Kidney epithelial cell (primary cell): ENCODE data around the gene TRIM8. TPM values are rescaled to one million over a fixed set of nuclear protein-coding genes. Genes with fewer than 3 reads are reported as not detected.

Experiments used
- DNase-seq: peaks from one replicate; pipeline ENCODE4 v3.0.0-alpha.2; 2010; ENCODE audit warnings: low read depth
- H3K27me3 ChIP-seq: 2 replicates; pipeline ENCODE4 v1.6.0; 2011; ENCODE audit warnings: low read length; ENCODE audit not compliant: control insufficient read depth, insufficient read depth
- H3K36me3 ChIP-seq: 2 replicates; pipeline ENCODE4 v1.5.1; 2011; ENCODE audit warnings: low read length; ENCODE audit not compliant: control insufficient read depth, insufficient read depth
- H3K4me3 ChIP-seq: 2 replicates; pipeline ENCODE4 v1.5.1; 2011; ENCODE audit warnings: low read depth, mild to moderate bottlenecking, control low read depth, low read length
- CTCF ChIP-seq: IDR thresholded peaks from 2 replicates; pipeline ENCODE4 v1.5.1; 2011; ENCODE audit warnings: mild to moderate bottlenecking, moderate library complexity, low read length, control low read depth, inconsistent platforms; ENCODE audit not compliant: insufficient read depth, poor library complexity, severe bottlenecking
- total RNA-seq: library from RNA; depleted of rRNA; stranded (reverse); fragments of >200 nt; gene quantifications from 2 replicates; pipeline ENCODE4 v1.2.3, GENCODE V29; 2015

The TRIM8 gene
- total RNA-seq, 1 donor from 2014 or later = 393 TPM

DNA sequence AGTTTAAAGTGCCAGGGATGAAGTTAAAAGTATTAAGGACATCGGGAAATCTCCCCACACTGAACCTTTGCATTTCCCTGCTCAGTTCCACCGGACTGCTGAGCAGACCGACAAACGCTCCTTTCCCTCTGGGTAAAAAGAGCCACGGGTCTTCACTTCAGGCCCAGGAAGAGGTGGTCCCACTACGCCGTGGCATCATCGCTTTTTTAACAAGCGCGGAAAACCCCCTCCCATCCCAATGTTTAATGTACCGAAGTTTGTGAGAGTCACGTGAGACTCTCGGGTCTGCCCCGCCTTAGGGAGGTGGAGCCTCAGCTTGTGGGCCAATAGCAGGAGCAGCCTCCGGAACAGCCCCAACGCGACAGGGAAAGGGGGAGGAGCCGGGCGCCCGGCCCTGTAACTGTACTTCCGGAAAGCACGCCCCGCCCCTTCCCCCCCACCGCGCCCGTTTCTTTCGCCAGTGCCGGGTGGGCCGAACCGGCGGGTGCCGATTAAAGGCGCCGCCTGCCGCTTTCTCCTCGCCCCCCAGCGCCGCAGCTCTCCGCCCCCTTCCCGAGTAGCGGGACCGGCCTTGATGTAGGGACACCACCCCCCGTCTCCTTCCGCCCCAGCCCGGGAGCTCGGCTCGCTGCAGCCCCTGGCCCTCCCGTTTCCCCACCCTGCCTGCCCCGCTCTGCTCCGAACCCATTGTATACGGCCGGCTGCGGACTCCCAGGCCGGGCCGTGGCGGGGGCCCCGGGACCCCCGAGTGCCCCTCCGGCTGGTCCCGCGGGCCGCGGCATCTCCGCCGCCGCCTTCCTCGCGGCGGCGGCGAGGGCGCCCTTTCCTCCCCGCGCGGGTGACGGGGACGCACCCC lies 2.2 kb upstream of the TRIM8 start:
- Histone ChIP-seq H3K36me3 (no peaks in the 10 kb centered on the region), H3K4me3 (peak overlapping the region; percentile 79), H3K27me3 (no peaks in the 10 kb centered on the region)
- TF ChIP-seq CTCF = no peak
- DNase-seq = peak; percentile 94

- TF ChIP-seq CTCF = no peak
- Histone ChIP-seq H3K27me3 (no peaks in the 10 kb centered on the region), H3K36me3 (no peaks in the 10 kb centered on the region), H3K4me3 (peak overlapping the region; percentile 79)
- DNase-seq = no peak
Measured at GRCh38 chr10:102642736-102643335, 1.4 kb upstream of the TRIM8 start.

DNA sequence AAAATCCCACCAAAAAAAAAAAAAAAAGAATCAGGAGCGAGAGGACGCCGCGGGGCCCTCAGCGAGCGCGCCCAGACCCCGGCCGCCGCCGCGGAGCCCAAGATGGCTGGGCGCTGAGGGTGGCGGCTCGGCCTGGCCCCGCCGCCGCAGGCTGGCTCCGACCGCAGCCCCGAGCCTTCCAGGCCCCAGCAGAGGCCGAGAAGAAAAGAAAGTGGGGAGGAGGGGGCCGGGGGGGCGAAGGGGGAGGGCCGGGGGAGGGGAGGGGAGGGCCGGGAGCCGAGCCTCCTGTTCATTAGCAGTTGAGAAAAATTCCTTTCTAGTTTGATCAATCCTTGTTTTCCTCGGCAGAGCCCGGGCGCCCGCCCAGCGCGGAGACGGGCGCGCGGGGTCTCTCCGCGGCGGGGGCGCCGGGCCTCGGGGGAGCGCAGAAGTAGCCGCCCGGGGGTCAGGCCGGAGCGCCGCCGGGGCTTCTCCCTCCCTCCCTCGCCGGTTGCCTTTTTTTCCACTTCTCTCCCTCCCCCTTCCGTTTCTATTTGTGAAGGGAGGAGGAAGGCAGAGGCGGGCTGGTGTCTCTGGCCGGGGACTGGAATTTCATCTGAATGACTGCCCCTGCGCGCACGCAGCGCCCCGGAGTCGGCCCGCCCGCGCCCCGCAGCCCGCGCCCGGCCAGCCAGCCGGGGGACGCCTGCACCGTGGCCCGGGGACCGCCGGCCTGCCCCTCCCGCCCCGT lies 778 bp upstream of the TRIM8 start:
- no peaks in the 10 kb centered on the region for H3K36me3 ChIP-seq
- no peak for TF ChIP-seq CTCF
- no peaks in the 10 kb centered on the region for H3K27me3 ChIP-seq
- no peak for DNase-seq
- peak overlapping the region; percentile 79 for H3K4me3 ChIP-seq

- peak overlapping the region; percentile 79 for H3K4me3 ChIP-seq
- no peaks in the 10 kb centered on the region for H3K27me3 ChIP-seq
- H3K36me3 ChIP-seq = no peaks in the 10 kb centered on the region
- TF ChIP-seq CTCF = peak; percentile 57
- DNase-seq = no peak
Measured at GRCh38 chr10:102644646-102645387, 538 bp downstream of the TRIM8 start.

GRCh38 chr10:102645388-102645740 lies 1.1 kb downstream of the TRIM8 start:
- no peak for TF ChIP-seq CTCF
- no peak for DNase-seq

More at GRCh38 chr10:102645388-102645740, 1.1 kb downstream of the TRIM8 start:
- Histone ChIP-seq H3K27me3 (no peaks in the 10 kb centered on the region), H3K36me3 (no peaks in the 10 kb centered on the region), H3K4me3 (peak overlapping the region; percentile 79)
